Measurements from ENCODE around the gene IGF2BP1.

The IGF2BP1 gene

GRCh38 chr17:49104511-49105074, 107.4 kb downstream of the IGF2BP1 start:
- DNase-seq = no peak

All from bone marrow (tissue), 2 donors.